HG02943 (cell line): Measurements from ENCODE around the gene NPAS3.

Experiments used
- ATAC-seq: cut with Tn5 transposase; IDR thresholded peaks from one replicate; pipeline ENCODE4 v1.9.1; 2021; ENCODE audit warnings: mild to moderate bottlenecking, low read depth, moderate library complexity; ENCODE audit not compliant: unreplicated experiment

NPAS3 gene

GRCh38 chr14:33747749-33748148, 809.1 kb downstream of the NPAS3 start:
- ATAC-seq: no peak

GRCh38 chr14:33754261-33754660, 815.6 kb downstream of the NPAS3 start:
- no peak for ATAC-seq

GRCh38 chr14:33755358-33755757, 816.7 kb downstream of the NPAS3 start:
- ATAC-seq: no peak

GRCh38 chr14:33756833-33757232, 818.2 kb downstream of the NPAS3 start:
- no peak for ATAC-seq

GRCh38 chr14:33758547-33758946, 819.9 kb downstream of the NPAS3 start:
- ATAC-seq: no peak

- no peak for ATAC-seq
Measured at GRCh38 chr14:33762161-33762851, 823.6 kb downstream of the NPAS3 start.

GRCh38 chr14:33764876-33765650, 826.4 kb downstream of the NPAS3 start:
- ATAC-seq: no peak

- ATAC-seq: no peak
Measured at GRCh38 chr14:33767586-33768457, 829.1 kb downstream of the NPAS3 start.

- no peak for ATAC-seq
Measured at GRCh38 chr14:33768458-33768830, 829.8 kb downstream of the NPAS3 start.

GRCh38 chr14:33773205-33774030, 834.7 kb downstream of the NPAS3 start:
- ATAC-seq: no peak

GRCh38 chr14:33774161-33774560, 835.5 kb downstream of the NPAS3 start:
- ATAC-seq: no peak

- ATAC-seq: no peak
Measured at GRCh38 chr14:33774723-33775470, 836.2 kb downstream of the NPAS3 start.

- no peak for ATAC-seq
Measured at GRCh38 chr14:33776871-33777270, 838.2 kb downstream of the NPAS3 start.

- ATAC-seq: no peak
Measured at GRCh38 chr14:33777681-33778080, 839.0 kb downstream of the NPAS3 start.

GRCh38 chr14:33780035-33780434, 841.4 kb downstream of the NPAS3 start:
- no peak for ATAC-seq

GRCh38 chr14:33781236-33781635, 842.6 kb downstream of the NPAS3 start:
- no peak for ATAC-seq

GRCh38 chr14:33782923-33783322, 844.2 kb downstream of the NPAS3 start:
- no peak for ATAC-seq

GRCh38 chr14:33786091-33786825, 847.6 kb downstream of the NPAS3 start:
- ATAC-seq: no peak

- ATAC-seq: no peak
Measured at GRCh38 chr14:33788161-33788560, 849.5 kb downstream of the NPAS3 start.
